K562 treated with DMSO at 1 percent for 24 hours (cell line): ENCODE measurements around the gene GLRA3. TPM values are rescaled to one million over a fixed set of nuclear protein-coding genes. Genes with fewer than 3 reads are reported as not detected.

Source experiments
- total RNA-seq: library from RNA; unstranded; fragments of 300-600 nt; gene quantifications from 2 replicates; pipeline ENCODE4 v1.2.3, GENCODE V29; 2022; ENCODE audit warnings: low read depth; ENCODE audit not compliant: insufficient read depth

GLRA3 gene
- not detected in 2 replicates for total RNA-seq

DNA sequence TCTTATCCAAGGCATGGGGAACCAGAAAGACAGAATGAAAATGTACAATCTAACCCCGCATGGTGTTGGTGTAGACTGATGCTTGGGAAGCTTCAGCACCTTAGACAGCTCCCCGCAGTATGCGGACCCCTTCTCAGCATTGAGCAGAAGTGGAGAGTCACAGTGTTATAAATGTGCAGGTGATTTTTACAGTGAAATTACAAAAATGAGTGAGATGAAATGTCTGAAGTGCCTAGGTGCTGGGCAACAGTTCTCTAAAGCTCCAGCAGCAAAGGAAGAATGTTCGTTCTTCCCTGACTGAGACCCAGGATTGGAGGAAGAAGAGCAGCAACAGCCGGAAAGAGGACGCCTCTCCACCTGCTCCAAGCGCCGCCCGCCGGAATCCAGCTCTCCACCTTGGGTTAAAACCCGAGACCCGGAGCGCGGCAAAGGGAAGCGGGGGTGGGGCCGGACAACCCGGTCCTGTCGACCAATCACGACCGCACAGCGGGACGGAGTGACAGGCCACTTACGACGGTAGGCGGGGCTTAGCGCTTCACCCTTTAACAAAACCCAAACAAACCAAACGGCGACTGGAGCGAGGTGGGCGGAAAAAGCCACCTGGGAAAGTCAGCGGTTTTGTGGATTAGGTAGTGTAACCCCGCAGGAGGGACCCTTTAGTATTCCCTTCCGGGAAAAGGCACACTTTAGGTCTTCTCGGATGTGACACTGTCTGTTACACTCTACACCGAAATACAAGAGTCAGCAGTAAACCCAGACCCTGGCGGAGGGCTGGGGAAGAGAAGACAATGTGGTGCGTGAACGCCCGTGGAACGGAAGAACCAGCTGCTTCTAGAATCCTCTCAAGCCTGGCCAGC lies at the start of gene GLRA3:
TSS of gene GLRA3 (minus strand) at position 403 of the 857 bp plus-strand sequence. CDS start 436 bp downstream, outside the sequence.

Other genes with a start within 250 kb of the GLRA3 start
- gene ADAM29, start 89.1 kb upstream of the GLRA3 start, total RNA-seq: not detected in 2 replicates